H9 (cell line): ENCODE results near the gene RAB3GAP2. TPM values are rescaled to one million over a fixed set of nuclear protein-coding genes. Genes with fewer than 3 reads are reported as not detected.

Source experiments
- DNase-seq: peaks from one replicate; pipeline ENCODE4 v3.0.0-alpha.2; 2017
- H2AFZ ChIP-seq: one replicate; pipeline ENCODE4 v1.6.1; 2013; ENCODE audit warnings: mild to moderate bottlenecking, low read length, control low read depth, moderate library complexity
- H2AK5ac ChIP-seq: 2 replicates; pipeline ENCODE4 v1.6.1; 2013; ENCODE audit warnings: low read length, control low read depth, mixed read lengths; ENCODE audit not compliant: insufficient read length
- H2BK120ac ChIP-seq: one replicate; pipeline ENCODE4 v1.6.1; 2013; ENCODE audit warnings: low read depth, mild to moderate bottlenecking, low read length, control low read depth, inconsistent platforms; ENCODE audit not compliant: poor library complexity, severe bottlenecking
- H2BK12ac ChIP-seq: 2 replicates; pipeline ENCODE4 v1.6.1; 2013; ENCODE audit warnings: low read length, control low read depth, mixed read lengths, low read depth; ENCODE audit not compliant: insufficient read length
- H2BK15ac ChIP-seq: 2 replicates; pipeline ENCODE4 v1.6.1; 2013; ENCODE audit warnings: low read depth, low read length, control low read depth
- H2BK20ac ChIP-seq: one replicate; pipeline ENCODE4 v1.6.1; 2013; ENCODE audit warnings: low read depth, mild to moderate bottlenecking, low read length, control low read depth, inconsistent platforms; ENCODE audit not compliant: poor library complexity, severe bottlenecking
- H2BK5ac ChIP-seq: 2 replicates; pipeline ENCODE4 v1.6.1; 2013; ENCODE audit warnings: low read length, control low read depth, mixed read lengths; ENCODE audit not compliant: insufficient read length
- H3K14ac ChIP-seq: 2 replicates; pipeline ENCODE4 v1.6.1; 2013; ENCODE audit warnings: low read length, control low read depth; ENCODE audit not compliant: insufficient read depth
- H3K18ac ChIP-seq: 2 replicates; pipeline ENCODE4 v1.6.1; 2013; ENCODE audit warnings: low read depth, mild to moderate bottlenecking, mixed read lengths, low read length, control low read depth; ENCODE audit not compliant: insufficient read length
- H3K23ac ChIP-seq: 2 replicates; pipeline ENCODE4 v1.6.1; 2013; ENCODE audit warnings: low read length, control low read depth, mixed read lengths, low read depth; ENCODE audit not compliant: insufficient read length
- H3K23me2 ChIP-seq: 2 replicates; pipeline ENCODE4 v1.6.1; 2013; ENCODE audit warnings: low read depth, mild to moderate bottlenecking, mixed read lengths, low read length, control low read depth; ENCODE audit not compliant: insufficient read length, poor library complexity, severe bottlenecking
- H3K27ac ChIP-seq: 2 replicates; pipeline ENCODE4 v1.5.1; 2013; ENCODE audit warnings: low read length, control low read depth, mixed read lengths, low read depth; ENCODE audit not compliant: insufficient read length
- H3K27me3 ChIP-seq: 2 replicates; pipeline ENCODE4 v1.6.1; 2013; ENCODE audit warnings: low read length, control low read depth, inconsistent platforms; ENCODE audit not compliant: insufficient read depth
- H3K4ac ChIP-seq: 2 replicates; pipeline ENCODE4 v1.6.1; 2013; ENCODE audit warnings: low read depth, mild to moderate bottlenecking, control low read depth, inconsistent platforms, low read length, moderate library complexity
- H3K4me1 ChIP-seq: 2 replicates; pipeline ENCODE4 v1.6.1; 2013; ENCODE audit warnings: low read length, control low read depth, inconsistent platforms; ENCODE audit not compliant: insufficient read depth
- H3K4me2 ChIP-seq: 2 replicates; pipeline ENCODE4 v1.6.1; 2013; ENCODE audit warnings: low read length, control low read depth, mixed read lengths; ENCODE audit not compliant: insufficient read length, insufficient read depth
- H3K56ac ChIP-seq: 2 replicates; pipeline ENCODE4 v1.6.1; 2013; ENCODE audit warnings: low read depth, mild to moderate bottlenecking, mixed read lengths, low read length, control low read depth; ENCODE audit not compliant: insufficient read length
- H3K79me1 ChIP-seq: 2 replicates; pipeline ENCODE4 v1.6.1; 2013; ENCODE audit warnings: low read depth, mild to moderate bottlenecking, moderate library complexity, low read length, control low read depth, inconsistent platforms; ENCODE audit not compliant: insufficient read depth, poor library complexity, severe bottlenecking
- H3K79me2 ChIP-seq: 2 replicates; pipeline ENCODE4 v1.6.1; 2013; ENCODE audit warnings: low read length, control low read depth, inconsistent platforms; ENCODE audit not compliant: insufficient read depth
- H3K9ac ChIP-seq: 2 replicates; pipeline ENCODE4 v1.6.1; 2013; ENCODE audit warnings: low read length, control low read depth, mixed read lengths; ENCODE audit not compliant: insufficient read length; ENCODE audit errors: extremely low read depth
- H3K9me3 ChIP-seq: one replicate; pipeline ENCODE4 v1.6.1; 2013; ENCODE audit warnings: low read depth, low read length, inconsistent platforms; ENCODE audit not compliant: control insufficient read depth
- H3T11ph ChIP-seq: one replicate; pipeline ENCODE4 v1.6.1; 2013; ENCODE audit warnings: mild to moderate bottlenecking, low read length, control low read depth, inconsistent platforms
- H4K20me1 ChIP-seq: one replicate; pipeline ENCODE4 v1.6.1; 2013; ENCODE audit not compliant: control insufficient read depth, insufficient read length, insufficient read depth
- H4K5ac ChIP-seq: 2 replicates; pipeline ENCODE4 v1.6.1; 2013; ENCODE audit warnings: low read depth, mild to moderate bottlenecking, mixed read lengths, low read length, control low read depth; ENCODE audit not compliant: insufficient read length
- H4K8ac ChIP-seq: replicated peaks from 2 replicates; pipeline ENCODE4 v1.6.1; 2013; ENCODE audit warnings: low read length, control low read depth, mixed read lengths, low read depth; ENCODE audit not compliant: insufficient read length
- H4K91ac ChIP-seq: 2 replicates; pipeline ENCODE4 v1.6.1; 2013; ENCODE audit warnings: low read depth, mild to moderate bottlenecking, moderate library complexity, mixed read lengths, low read length, control low read depth; ENCODE audit not compliant: insufficient read length
- H3K27ac Mint-ChIP-seq, 3 experiments: 2 replicates in 2 of 3; 3 replicates in 1 of 3; pipeline ENCODE4 v1.8.0; 2020 to 2021; ENCODE audit warnings: mixed read lengths in 3 of 3, mild to moderate bottlenecking in 1 of 3, moderate library complexity in 1 of 3
- H3K27me3 Mint-ChIP-seq: 2 replicates; pipeline ENCODE4 v1.8.0; 2021; ENCODE audit warnings: low read depth, mild to moderate bottlenecking, moderate library complexity, mixed read lengths
- H3K36me3 Mint-ChIP-seq, 3 experiments: 2 replicates in 2 of 3; 3 replicates in 1 of 3; pipeline ENCODE4 v1.8.0; 2020 to 2021; ENCODE audit warnings: low read depth in 3 of 3, mixed read lengths in 3 of 3; ENCODE audit not compliant: insufficient read depth in 1 of 3
- H3K4me1 Mint-ChIP-seq, 2 experiments: 2 replicates each; pipeline ENCODE4 v1.8.0; 2020; ENCODE audit warnings: mixed read lengths in 2 of 2
- H3K4me3 Mint-ChIP-seq, 2 experiments: 2 replicates in 1 of 2; 3 replicates in 1 of 2; pipeline ENCODE4 v1.8.0; 2020 to 2021; ENCODE audit warnings: mild to moderate bottlenecking in 2 of 2, mixed read lengths in 2 of 2, moderate library complexity in 1 of 2
- H3K9me3 Mint-ChIP-seq, 2 experiments: 2 replicates in 1 of 2; 3 replicates in 1 of 2; pipeline ENCODE4 v1.8.0; 2020; ENCODE audit warnings: mild to moderate bottlenecking in 2 of 2, mixed read lengths in 2 of 2, moderate library complexity in 1 of 2
- CTCF ChIP-seq: fragments of 200-600 bp; sonication (generic); conservative IDR thresholded peaks from 3 replicates; pipeline ENCODE4 v1.8.0; 2021; ENCODE audit warnings: antibody characterized with exemption, mild to moderate bottlenecking
- WGBS: extraction: QIAGEN DNeasy Blood & Tissue Kit; methylation state at CpG from one replicate; pipeline ENCODE4 v1.1.7; 2013; ENCODE audit warnings: missing lambda C conversion rate, low lambda C conversion rate, mixed read lengths; ENCODE audit not compliant: insufficient read length; ENCODE audit errors: extremely low coverage; 5-methylcytosine and 5-hydroxymethylcytosine counted together
- total RNA-seq: library from RNA; stranded (reverse); gene quantifications from 2 replicates; pipeline ENCODE4 v1.2.1, GENCODE V29; 2021

The RAB3GAP2 gene
- total RNA-seq, 1 experiment from 2014 or later: 48.3 TPM

GRCh38 chr1:220241072-220241663 lies 31.1 kb downstream of the RAB3GAP2 start:
- Histone ChIP-seq H3K9me3 (no peaks in the 10 kb centered on the region), H2AK5ac (no peak overlapping the region), H3K18ac (no peak overlapping the region), H3K4ac (no peak overlapping the region), H2BK15ac (no peak overlapping the region), H4K20me1 (no peaks in the 10 kb centered on the region), H3K27me3 (no peaks in the 10 kb centered on the region), H2AFZ (no peak overlapping the region), H3K4me1 (no peaks in the 10 kb centered on the region; the same call in 1 of the 2 replicates), H2BK120ac (no peak overlapping the region), H3K27ac (no peak overlapping the region), H2BK5ac (no peak overlapping the region), H3K23me2 (no peaks in the 10 kb centered on the region), H4K91ac (no peak overlapping the region), H4K5ac (no peak overlapping the region), H3K14ac (no peak overlapping the region), H3K79me1 (peaks cover 3% of the 10 kb centered on the region), H3K4me2 (no peak overlapping the region), H3K9ac (no peak overlapping the region), H3K79me2 (peaks cover 13% of the 10 kb centered on the region; the same call in 1 of the 2 replicates), H3T11ph (no peak overlapping the region), H2BK20ac (no peak overlapping the region), H3K56ac (no peak overlapping the region), H4K8ac (no peak overlapping the region), H2BK12ac (no peak overlapping the region), H3K23ac (no peak overlapping the region)
- DNase-seq: no peak
- no peaks in the 10 kb centered on the region for H3K27me3 Mint-ChIP-seq
- H3K27ac Mint-ChIP-seq: no peak overlapping the region
- H3K9me3 Mint-ChIP-seq: peaks cover 13 to 16% of the 10 kb centered on the region in 2 experiments
- no peak overlapping the region for H3K4me3 Mint-ChIP-seq
- H3K36me3 Mint-ChIP-seq: peaks cover 5 to 24% (median 19%) of the 10 kb centered on the region in 3 experiments
- H3K4me1 Mint-ChIP-seq: peaks cover 34 to 35% of the 10 kb centered on the region in 2 experiments
- WGBS: no CpG with 5 or more reads among the region's 2 CpGs
- no peak for TF ChIP-seq CTCF
